DND-41 (cell line): ENCODE results near the gene CD3E.

Source experiments
- ATAC-seq: fragments of 200-7000 bp; cut with Tn5 transposase; 3 replicates; pipeline ENCODE4 v1.9.1; 2021; ENCODE audit warnings: low read depth; ENCODE audit not compliant: insufficient read depth
- DNase-seq: peaks from one replicate; pipeline ENCODE4 v3.0.0-alpha.2; 2020
- H2AFZ ChIP-seq: 2 replicates; pipeline ENCODE4 v1.6.0; 2012; ENCODE audit warnings: low read depth, low read length
- H3K27ac ChIP-seq: 2 replicates; pipeline ENCODE4 v1.5.1; 2012; ENCODE audit warnings: low read length, inconsistent platforms
- H3K27me3 ChIP-seq: fragments of 200-600 bp; sonication (generic); 2 replicates; pipeline ENCODE4 v1.6.0; 2012; ENCODE audit warnings: low read length, mild to moderate bottlenecking, inconsistent platforms; ENCODE audit not compliant: insufficient read depth, poor library complexity
- H3K36me3 ChIP-seq: 2 replicates; pipeline ENCODE4 v1.5.1; 2012; ENCODE audit warnings: low read length, inconsistent platforms; ENCODE audit not compliant: insufficient read depth
- H3K4me1 ChIP-seq: 2 replicates; pipeline ENCODE4 v1.5.1; 2012; ENCODE audit warnings: mild to moderate bottlenecking, low read length; ENCODE audit not compliant: insufficient read depth
- H3K4me2 ChIP-seq: 2 replicates; pipeline ENCODE4 v1.6.0; 2012; ENCODE audit warnings: mild to moderate bottlenecking, moderate library complexity, low read length, inconsistent platforms; ENCODE audit not compliant: insufficient read depth
- H3K4me3 ChIP-seq, 2 experiments: fragments of 200-600 bp in 1 of 2; shearing (Covaris generic) in 1 of 2; 2 replicates each; pipeline ENCODE4 v1.5.1; 2012 to 2016; ENCODE audit warnings: inconsistent platforms in 2 of 2, low read length in 2 of 2, mild to moderate bottlenecking in 2 of 2, low read depth in 1 of 2, moderate library complexity in 1 of 2
- H3K79me2 ChIP-seq: 2 replicates; pipeline ENCODE4 v1.6.0; 2012; ENCODE audit warnings: low read length, inconsistent platforms; ENCODE audit not compliant: insufficient read depth
- H3K9ac ChIP-seq: 2 replicates; pipeline ENCODE4 v1.6.0; 2012; ENCODE audit warnings: low read depth, mild to moderate bottlenecking, inconsistent platforms, low read length, moderate library complexity
- H3K9me3 ChIP-seq: 2 replicates; pipeline ENCODE4 v1.5.1; 2012; ENCODE audit warnings: low read length, moderate library complexity, mild to moderate bottlenecking, inconsistent platforms; ENCODE audit not compliant: insufficient read depth, severe bottlenecking
- H4K20me1 ChIP-seq: 2 replicates; pipeline ENCODE4 v1.6.0; 2012; ENCODE audit warnings: low read length; ENCODE audit not compliant: insufficient read depth
- EZH2 ChIP-seq: IDR thresholded peaks from 3 replicates; pipeline ENCODE4 v1.6.1; 2012; ENCODE audit warnings: borderline replicate concordance, low read depth, mild to moderate bottlenecking, moderate library complexity, low read length, inconsistent platforms; ENCODE audit not compliant: severe bottlenecking
- TF ChIP-seq, protein P1 (sequence below): IDR thresholded peaks from 2 replicates; pipeline ENCODE4 v1.5.1; 2012; ENCODE audit warnings: borderline replicate concordance, low read length, moderate library complexity, mild to moderate bottlenecking; ENCODE audit not compliant: poor library complexity, severe bottlenecking; ENCODE audit errors: extremely low read depth

CD3E gene

DNA sequence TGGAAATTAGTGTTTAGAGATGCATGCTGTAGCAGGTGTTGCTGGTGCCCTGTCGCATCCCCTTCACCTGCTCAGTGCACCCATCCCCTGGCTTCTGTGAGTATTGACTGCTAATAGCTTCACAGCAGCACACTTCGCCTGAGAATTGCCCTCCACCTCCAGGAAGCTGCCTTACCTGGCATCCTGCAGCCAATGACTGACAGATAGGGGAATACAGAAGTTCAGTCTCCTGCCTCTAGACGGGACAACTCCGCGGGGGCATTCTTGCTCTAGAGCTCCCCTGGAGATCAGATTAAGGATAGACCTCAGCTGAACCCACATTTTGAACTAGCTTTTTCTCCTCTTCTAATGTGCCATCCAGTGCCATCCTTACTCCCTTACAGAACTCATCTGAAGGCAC, 9.3 kb upstream of the CD3E start:
- Histone ChIP-seq H3K27ac (no peak overlapping the region), H3K4me2 (no peak overlapping the region), H2AFZ (no peak overlapping the region), H3K79me2 (no peaks in the 10 kb centered on the region), H3K36me3 (no peaks in the 10 kb centered on the region), H3K27me3 (no peaks in the 10 kb centered on the region), H3K4me1 (peaks cover 7% of the 10 kb centered on the region; the same call in 1 of the 2 replicates), H3K9me3 (no peaks in the 10 kb centered on the region), H3K9ac (no peak overlapping the region), H3K4me3 (no peak overlapping the region), H4K20me1 (no peaks in the 10 kb centered on the region)
- TF ChIP-seq, protein P1, sequence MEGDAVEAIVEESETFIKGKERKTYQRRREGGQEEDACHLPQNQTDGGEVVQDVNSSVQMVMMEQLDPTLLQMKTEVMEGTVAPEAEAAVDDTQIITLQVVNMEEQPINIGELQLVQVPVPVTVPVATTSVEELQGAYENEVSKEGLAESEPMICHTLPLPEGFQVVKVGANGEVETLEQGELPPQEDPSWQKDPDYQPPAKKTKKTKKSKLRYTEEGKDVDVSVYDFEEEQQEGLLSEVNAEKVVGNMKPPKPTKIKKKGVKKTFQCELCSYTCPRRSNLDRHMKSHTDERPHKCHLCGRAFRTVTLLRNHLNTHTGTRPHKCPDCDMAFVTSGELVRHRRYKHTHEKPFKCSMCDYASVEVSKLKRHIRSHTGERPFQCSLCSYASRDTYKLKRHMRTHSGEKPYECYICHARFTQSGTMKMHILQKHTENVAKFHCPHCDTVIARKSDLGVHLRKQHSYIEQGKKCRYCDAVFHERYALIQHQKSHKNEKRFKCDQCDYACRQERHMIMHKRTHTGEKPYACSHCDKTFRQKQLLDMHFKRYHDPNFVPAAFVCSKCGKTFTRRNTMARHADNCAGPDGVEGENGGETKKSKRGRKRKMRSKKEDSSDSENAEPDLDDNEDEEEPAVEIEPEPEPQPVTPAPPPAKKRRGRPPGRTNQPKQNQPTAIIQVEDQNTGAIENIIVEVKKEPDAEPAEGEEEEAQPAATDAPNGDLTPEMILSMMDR = peak; percentile 15
- TF ChIP-seq EZH2 = no peak
- DNase-seq = peak; percentile 24
- peak; percentile 56; the same call in 2 of the 3 replicates for ATAC-seq

DNA sequence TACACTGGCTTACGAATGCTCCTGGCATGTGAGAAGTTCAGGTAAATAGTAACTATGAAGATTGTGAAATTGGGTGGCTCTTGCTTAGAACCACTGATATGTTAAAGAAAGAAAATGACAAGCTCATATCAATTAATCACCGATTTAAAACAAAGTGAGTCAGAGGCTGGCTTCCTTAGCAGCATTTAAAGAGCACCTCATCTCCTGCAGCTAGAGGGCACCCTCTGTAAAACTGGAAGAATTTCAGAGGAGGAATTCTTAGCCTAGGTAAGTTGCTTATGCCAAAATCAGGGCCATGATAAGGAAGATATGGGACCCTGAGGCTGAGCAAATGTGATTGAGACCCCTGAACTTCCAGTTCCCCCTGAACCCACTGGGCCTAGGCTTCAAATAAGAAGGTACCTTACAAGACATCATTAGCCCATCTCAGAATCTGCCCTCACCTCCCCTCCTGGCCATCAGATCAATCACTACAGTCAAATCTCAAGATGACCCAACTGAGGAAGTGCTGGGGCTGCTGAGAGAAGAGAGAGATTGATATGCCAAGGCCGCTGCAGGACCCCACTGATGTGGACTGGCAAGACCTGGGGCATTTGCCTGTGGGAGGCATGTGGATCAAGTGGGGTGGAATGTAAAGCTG, 8.6 kb upstream of the CD3E start:
- ATAC-seq (peak; percentile 82), DNase-seq (peak; percentile 58)
- H3K4me3 ChIP-seq = no peak overlapping the region
- TF ChIP-seq, protein P1 = peak; percentile 82
- no peak for TF ChIP-seq EZH2
- H3K79me2 ChIP-seq = no peaks in the 10 kb centered on the region
- H3K9me3 ChIP-seq = no peaks in the 10 kb centered on the region
- H4K20me1 ChIP-seq = no peaks in the 10 kb centered on the region
- peak overlapping the region; percentile 13; the same call in 1 of the 2 replicates for H3K27ac ChIP-seq
- peak overlapping the region; percentile 41; the same call in 1 of the 2 replicates for H2AFZ ChIP-seq
- no peak overlapping the region for H3K9ac ChIP-seq
- H3K36me3 ChIP-seq = no peaks in the 10 kb centered on the region
- no peaks in the 10 kb centered on the region for H3K27me3 ChIP-seq
- no peak overlapping the region for H3K4me2 ChIP-seq
- peaks cover 7% of the 10 kb centered on the region; the same call in 1 of the 2 replicates for H3K4me1 ChIP-seq

DNA sequence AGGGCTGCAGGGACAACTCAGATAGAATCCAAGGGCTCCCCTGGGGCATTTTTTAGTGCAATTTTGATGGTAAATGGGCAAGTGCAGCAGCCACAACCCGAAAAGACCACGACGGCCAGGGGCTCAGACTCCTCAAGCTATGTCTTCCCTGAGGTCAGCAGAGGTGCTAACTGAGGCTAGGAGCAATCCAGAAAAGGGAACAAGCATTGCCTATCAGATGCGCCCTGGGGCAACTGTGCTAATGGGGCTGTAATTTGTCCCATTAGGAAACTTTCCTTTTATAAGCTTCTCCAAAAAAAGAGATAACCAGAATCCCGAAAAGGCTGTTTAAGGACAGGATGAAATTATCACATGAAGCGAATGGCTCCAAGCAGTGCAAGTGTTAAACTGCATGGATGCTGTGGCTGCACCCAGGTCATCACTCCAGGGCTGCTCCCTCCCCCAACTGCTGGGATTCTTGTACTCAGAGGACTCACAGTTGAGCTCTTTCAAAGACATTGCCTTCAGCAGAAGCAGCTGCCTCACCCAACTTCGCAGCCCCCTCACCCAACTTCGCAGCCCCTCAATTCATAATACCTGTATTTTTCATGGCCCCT, 2.8 kb upstream of the CD3E start:
- Histone ChIP-seq H3K9me3 (no peaks in the 10 kb centered on the region), H2AFZ (no peak overlapping the region), H3K79me2 (peaks cover 49% of the 10 kb centered on the region), H3K4me2 (no peak overlapping the region), H3K36me3 (peaks cover 9% of the 10 kb centered on the region), H3K4me3 (no peak overlapping the region), H3K27me3 (no peaks in the 10 kb centered on the region), H4K20me1 (no peaks in the 10 kb centered on the region), H3K27ac (peak overlapping the region; percentile 22; the same call in 1 of the 2 replicates), H3K4me1 (peaks cover 45% of the 10 kb centered on the region), H3K9ac (no peak overlapping the region)
- ATAC-seq (no peak), DNase-seq (no peak)
- TF ChIP-seq, protein P1 = no peak
- no peak for TF ChIP-seq EZH2
